Measurements from ENCODE around the gene PRPH. TPM values are rescaled to one million over a fixed set of nuclear protein-coding genes. Genes with fewer than 3 reads are reported as not detected.

The PRPH gene
- total RNA-seq, 1 experiment from 2014 or later, result 1.4 TPM

- H3K36me3 Mint-ChIP-seq (ENCODE audit: insufficient read depth, unreplicated experiment), result peaks cover 20% of the 10 kb centered on the region
- CTCF ChIA-PET, result interaction anchor here (0.6 kb wide), 1 partner anchor 442 kb away, joined by 3 read pairs; no protein-coding TSS in a partner anchor
- peaks cover 16% of the 10 kb centered on the region for H3K4me1 Mint-ChIP-seq (ENCODE audit: insufficient read depth, unreplicated experiment)
- POLR2A ChIA-PET, result interaction anchor here (1.8 kb wide), 1 partner anchor 8 kb away, joined by 5 read pairs; no protein-coding TSS in a partner anchor
- TF ChIP-seq CTCF (IDR thresholded peaks at IDR 0.05; ENCODE audit: unreplicated experiment), result no peak
- intact Hi-C loops (cut with micrococcal nuclease), result loop anchor here (10.0 kb wide), 1 partner anchor 196 kb away; the partner anchor contains the start of genes KMT2D and RHEBL1
- H3K27me3 Mint-ChIP-seq (ENCODE audit: insufficient read depth, unreplicated experiment), result no peaks in the 10 kb centered on the region
- BruUV-seq (replicated peaks), result no TSS peak
- no peaks in the 10 kb centered on the region for H3K9me3 Mint-ChIP-seq (ENCODE audit: unreplicated experiment)
- H3K27ac Mint-ChIP-seq (ENCODE audit: low read depth, unreplicated experiment), result peak overlapping the region; percentile 89
- DNase-seq (ENCODE audit: unreplicated experiment), result no peak
- no peak overlapping the region for H3K4me3 Mint-ChIP-seq (ENCODE audit: unreplicated experiment)
These were observed 34.2 kb upstream of the PRPH start for GRCh38 chr12:49260571-49261363.

- CTCF ChIA-PET, result interaction anchor here (0.8 kb wide), 1 partner anchor 53 kb away, joined by 4 read pairs; no protein-coding TSS in a partner anchor
- peaks cover 16% of the 10 kb centered on the region for H3K4me1 Mint-ChIP-seq (ENCODE audit: insufficient read depth, unreplicated experiment)
- H3K27ac Mint-ChIP-seq (ENCODE audit: low read depth, unreplicated experiment), result no peak overlapping the region
- TF ChIP-seq CTCF (IDR thresholded peaks at IDR 0.05; ENCODE audit: unreplicated experiment), result no peak
- no TSS peak for BruUV-seq (replicated peaks)
- H3K9me3 Mint-ChIP-seq (ENCODE audit: unreplicated experiment), result no peaks in the 10 kb centered on the region
- POLR2A ChIA-PET, result no interaction called here
- H3K36me3 Mint-ChIP-seq (ENCODE audit: insufficient read depth, unreplicated experiment), result peaks cover 29% of the 10 kb centered on the region
- H3K27me3 Mint-ChIP-seq (ENCODE audit: insufficient read depth, unreplicated experiment), result no peaks in the 10 kb centered on the region
- H3K4me3 Mint-ChIP-seq (ENCODE audit: unreplicated experiment), result no peak overlapping the region
- no peak for DNase-seq (ENCODE audit: unreplicated experiment)
- intact Hi-C loops (cut with micrococcal nuclease), result loop anchor here (10.0 kb wide), 1 partner anchor 197 kb away; the partner anchor contains the start of genes KMT2D and RHEBL1
These were observed 33.2 kb upstream of the PRPH start for GRCh38 chr12:49261721-49262120.

- H3K27ac Mint-ChIP-seq (ENCODE audit: low read depth, unreplicated experiment), result peak overlapping the region; percentile 97
These were observed 31.6 kb upstream of the PRPH start for GRCh38 chr12:49263400-49263763.

More at GRCh38 chr12:49263400-49263763, 31.6 kb upstream of the PRPH start:
- intact Hi-C loops (cut with micrococcal nuclease), result loop anchor here (10.0 kb wide), 1 partner anchor 199 kb away; the partner anchor contains the start of genes KMT2D and RHEBL1
- no peaks in the 10 kb centered on the region for H3K9me3 Mint-ChIP-seq (ENCODE audit: unreplicated experiment)
- no peak for TF ChIP-seq CTCF (IDR thresholded peaks at IDR 0.05; ENCODE audit: unreplicated experiment)
- BruUV-seq (replicated peaks), result no TSS peak
- peaks cover 46% of the 10 kb centered on the region for H3K36me3 Mint-ChIP-seq (ENCODE audit: insufficient read depth, unreplicated experiment)
- peak overlapping the region; percentile 85 for H3K4me3 Mint-ChIP-seq (ENCODE audit: unreplicated experiment)
- peaks cover 24% of the 10 kb centered on the region for H3K4me1 Mint-ChIP-seq (ENCODE audit: insufficient read depth, unreplicated experiment)
- no peaks in the 10 kb centered on the region for H3K27me3 Mint-ChIP-seq (ENCODE audit: insufficient read depth, unreplicated experiment)
- no peak for DNase-seq (ENCODE audit: unreplicated experiment)
- CTCF ChIA-PET, result interaction anchor here (0.5 to 3.2 kb wide), 13 partner anchors 8 to 547 kb away, joined by 3 to 15 read pairs (median 4); partner anchors contain the start of genes CCNT1 and SPATS2
- POLR2A ChIA-PET, result interaction anchor here (0.7 to 8.2 kb wide), 20 partner anchors 8 to 307 kb away, joined by 3 to 182 read pairs (median 6); partner anchors contain the start of genes DNAJC22, LMBR1L, RHEBL1 and SPATS2
